GM23338 (cell line): ENCODE results near the gene GNS.

Experiments used
- CREB1 ChIP-seq: fragments of 250-450 bp; sonication (Bioruptor Pico); IDR thresholded peaks from 2 replicates; pipeline ENCODE4 v1.5.0; 2020; ENCODE audit warnings: low read depth, mild to moderate bottlenecking, moderate library complexity
- EZH2 ChIP-seq: fragments of 200-600 bp; sonication (generic); IDR thresholded peaks from one replicate; pipeline ENCODE4 v1.8.0; 2017; ENCODE audit warnings: antibody characterized with exemption, mild to moderate bottlenecking, low read depth; ENCODE audit not compliant: unreplicated experiment
- EZH2phosphoT487 ChIP-seq: fragments of 200-600 bp; sonication (generic); IDR thresholded peaks from one replicate; pipeline ENCODE4 v1.8.1; 2018; ENCODE audit warnings: antibody characterized with exemption; ENCODE audit not compliant: unreplicated experiment
- JUNB ChIP-seq: IDR thresholded peaks from one replicate; pipeline ENCODE4 v1.6.1; 2016; ENCODE audit warnings: antibody characterized with exemption; ENCODE audit not compliant: unreplicated experiment
- NANOG ChIP-seq: IDR thresholded peaks from 2 replicates; pipeline ENCODE4 v1.6.1; 2016; ENCODE audit warnings: antibody characterized with exemption, borderline replicate concordance
- POLR2AphosphoS5 ChIP-seq: IDR thresholded peaks from 2 replicates; pipeline ENCODE4 v1.6.1; 2016; ENCODE audit warnings: antibody characterized with exemption, low read depth
- STAT1 ChIP-seq: IDR thresholded peaks from one replicate; pipeline ENCODE4 v1.6.1; 2016; ENCODE audit warnings: antibody characterized with exemption; ENCODE audit not compliant: unreplicated experiment
- ZNF331 ChIP-seq: fragments of 250-450 bp; sonication (Bioruptor Pico); IDR thresholded peaks from 2 replicates; pipeline ENCODE4 v1.5.0; 2020; ENCODE audit warnings: low read depth, mild to moderate bottlenecking, moderate library complexity
- TF ChIP-seq, protein P1 (sequence below), 2 experiments: fragments of 200-600 bp in 1 of 2; sonication (generic) in 1 of 2; conservative IDR thresholded peaks; 2 replicates each; pipeline versions ENCODE4 v1.5.1 to v1.6.1; 2016 to 2017; ENCODE audit warnings: antibody characterized with exemption in 2 of 2, low read depth in 2 of 2, mild to moderate bottlenecking in 2 of 2, moderate library complexity in 1 of 2
- TF ChIP-seq, protein P2 (sequence below): IDR thresholded peaks from one replicate; pipeline ENCODE4 v1.6.1; 2018; ENCODE audit warnings: antibody characterized with exemption; ENCODE audit not compliant: unreplicated experiment
- TF ChIP-seq, protein P3 (sequence below): fragments of 250-450 bp; sonication (Bioruptor Pico); IDR thresholded peaks from 2 replicates; pipeline ENCODE4 v1.5.0; 2020; ENCODE audit warnings: mild to moderate bottlenecking, moderate library complexity

DNA sequence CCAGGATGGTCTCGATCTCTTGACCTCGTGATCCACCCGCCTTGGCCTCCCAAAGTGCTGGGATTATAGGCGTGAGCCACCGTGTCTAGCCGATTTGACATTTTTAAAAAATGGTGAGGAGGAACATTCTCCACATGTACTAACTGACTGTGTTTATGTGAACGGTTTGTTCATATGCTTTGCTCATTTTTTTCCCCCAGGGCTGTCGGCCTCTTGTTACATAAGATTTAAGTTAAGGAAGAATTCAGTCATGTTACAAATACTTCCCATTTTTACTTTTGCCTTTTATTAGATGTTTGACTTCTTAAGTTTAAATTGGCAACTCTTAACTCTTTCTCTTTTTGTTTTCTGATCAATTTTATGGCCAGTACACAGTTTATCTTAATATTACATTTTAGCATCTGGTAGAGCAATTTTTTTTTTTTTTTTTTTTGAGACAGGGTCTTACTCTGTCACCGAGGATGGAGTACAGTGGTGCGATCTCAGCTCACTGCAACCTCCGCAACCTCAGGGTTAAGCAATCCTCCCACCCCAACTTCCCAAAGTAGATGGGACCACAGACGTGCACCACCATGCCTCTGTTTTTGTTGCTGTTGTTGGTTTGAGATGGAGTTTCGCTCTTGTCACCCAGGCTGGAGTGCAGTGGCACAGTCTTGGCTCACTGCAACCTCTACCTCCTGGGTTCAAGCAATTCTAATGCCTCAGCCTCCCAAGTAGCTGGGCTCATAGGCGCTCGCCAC, 9.6 kb downstream of the GNS start:
- TF ChIP-seq, protein P1, sequence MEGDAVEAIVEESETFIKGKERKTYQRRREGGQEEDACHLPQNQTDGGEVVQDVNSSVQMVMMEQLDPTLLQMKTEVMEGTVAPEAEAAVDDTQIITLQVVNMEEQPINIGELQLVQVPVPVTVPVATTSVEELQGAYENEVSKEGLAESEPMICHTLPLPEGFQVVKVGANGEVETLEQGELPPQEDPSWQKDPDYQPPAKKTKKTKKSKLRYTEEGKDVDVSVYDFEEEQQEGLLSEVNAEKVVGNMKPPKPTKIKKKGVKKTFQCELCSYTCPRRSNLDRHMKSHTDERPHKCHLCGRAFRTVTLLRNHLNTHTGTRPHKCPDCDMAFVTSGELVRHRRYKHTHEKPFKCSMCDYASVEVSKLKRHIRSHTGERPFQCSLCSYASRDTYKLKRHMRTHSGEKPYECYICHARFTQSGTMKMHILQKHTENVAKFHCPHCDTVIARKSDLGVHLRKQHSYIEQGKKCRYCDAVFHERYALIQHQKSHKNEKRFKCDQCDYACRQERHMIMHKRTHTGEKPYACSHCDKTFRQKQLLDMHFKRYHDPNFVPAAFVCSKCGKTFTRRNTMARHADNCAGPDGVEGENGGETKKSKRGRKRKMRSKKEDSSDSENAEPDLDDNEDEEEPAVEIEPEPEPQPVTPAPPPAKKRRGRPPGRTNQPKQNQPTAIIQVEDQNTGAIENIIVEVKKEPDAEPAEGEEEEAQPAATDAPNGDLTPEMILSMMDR (conservative IDR thresholded peaks at IDR 0.05; ENCODE audit: low read depth in 2 of 2), result no peak
- no peak for TF ChIP-seq POLR2AphosphoS5
- no peak for TF ChIP-seq EZH2
- no peak for TF ChIP-seq EZH2phosphoT487
- TF ChIP-seq, protein P2, sequence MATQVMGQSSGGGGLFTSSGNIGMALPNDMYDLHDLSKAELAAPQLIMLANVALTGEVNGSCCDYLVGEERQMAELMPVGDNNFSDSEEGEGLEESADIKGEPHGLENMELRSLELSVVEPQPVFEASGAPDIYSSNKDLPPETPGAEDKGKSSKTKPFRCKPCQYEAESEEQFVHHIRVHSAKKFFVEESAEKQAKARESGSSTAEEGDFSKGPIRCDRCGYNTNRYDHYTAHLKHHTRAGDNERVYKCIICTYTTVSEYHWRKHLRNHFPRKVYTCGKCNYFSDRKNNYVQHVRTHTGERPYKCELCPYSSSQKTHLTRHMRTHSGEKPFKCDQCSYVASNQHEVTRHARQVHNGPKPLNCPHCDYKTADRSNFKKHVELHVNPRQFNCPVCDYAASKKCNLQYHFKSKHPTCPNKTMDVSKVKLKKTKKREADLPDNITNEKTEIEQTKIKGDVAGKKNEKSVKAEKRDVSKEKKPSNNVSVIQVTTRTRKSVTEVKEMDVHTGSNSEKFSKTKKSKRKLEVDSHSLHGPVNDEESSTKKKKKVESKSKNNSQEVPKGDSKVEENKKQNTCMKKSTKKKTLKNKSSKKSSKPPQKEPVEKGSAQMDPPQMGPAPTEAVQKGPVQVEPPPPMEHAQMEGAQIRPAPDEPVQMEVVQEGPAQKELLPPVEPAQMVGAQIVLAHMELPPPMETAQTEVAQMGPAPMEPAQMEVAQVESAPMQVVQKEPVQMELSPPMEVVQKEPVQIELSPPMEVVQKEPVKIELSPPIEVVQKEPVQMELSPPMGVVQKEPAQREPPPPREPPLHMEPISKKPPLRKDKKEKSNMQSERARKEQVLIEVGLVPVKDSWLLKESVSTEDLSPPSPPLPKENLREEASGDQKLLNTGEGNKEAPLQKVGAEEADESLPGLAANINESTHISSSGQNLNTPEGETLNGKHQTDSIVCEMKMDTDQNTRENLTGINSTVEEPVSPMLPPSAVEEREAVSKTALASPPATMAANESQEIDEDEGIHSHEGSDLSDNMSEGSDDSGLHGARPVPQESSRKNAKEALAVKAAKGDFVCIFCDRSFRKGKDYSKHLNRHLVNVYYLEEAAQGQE, result no peak
- no peak for TF ChIP-seq ZNF331 (CRISPR knock-in tag)
- no peak for TF ChIP-seq JUNB
- no peak for TF ChIP-seq STAT1
- no peak for TF ChIP-seq CREB1 (CRISPR knock-in tag)
- TF ChIP-seq, protein P3, sequence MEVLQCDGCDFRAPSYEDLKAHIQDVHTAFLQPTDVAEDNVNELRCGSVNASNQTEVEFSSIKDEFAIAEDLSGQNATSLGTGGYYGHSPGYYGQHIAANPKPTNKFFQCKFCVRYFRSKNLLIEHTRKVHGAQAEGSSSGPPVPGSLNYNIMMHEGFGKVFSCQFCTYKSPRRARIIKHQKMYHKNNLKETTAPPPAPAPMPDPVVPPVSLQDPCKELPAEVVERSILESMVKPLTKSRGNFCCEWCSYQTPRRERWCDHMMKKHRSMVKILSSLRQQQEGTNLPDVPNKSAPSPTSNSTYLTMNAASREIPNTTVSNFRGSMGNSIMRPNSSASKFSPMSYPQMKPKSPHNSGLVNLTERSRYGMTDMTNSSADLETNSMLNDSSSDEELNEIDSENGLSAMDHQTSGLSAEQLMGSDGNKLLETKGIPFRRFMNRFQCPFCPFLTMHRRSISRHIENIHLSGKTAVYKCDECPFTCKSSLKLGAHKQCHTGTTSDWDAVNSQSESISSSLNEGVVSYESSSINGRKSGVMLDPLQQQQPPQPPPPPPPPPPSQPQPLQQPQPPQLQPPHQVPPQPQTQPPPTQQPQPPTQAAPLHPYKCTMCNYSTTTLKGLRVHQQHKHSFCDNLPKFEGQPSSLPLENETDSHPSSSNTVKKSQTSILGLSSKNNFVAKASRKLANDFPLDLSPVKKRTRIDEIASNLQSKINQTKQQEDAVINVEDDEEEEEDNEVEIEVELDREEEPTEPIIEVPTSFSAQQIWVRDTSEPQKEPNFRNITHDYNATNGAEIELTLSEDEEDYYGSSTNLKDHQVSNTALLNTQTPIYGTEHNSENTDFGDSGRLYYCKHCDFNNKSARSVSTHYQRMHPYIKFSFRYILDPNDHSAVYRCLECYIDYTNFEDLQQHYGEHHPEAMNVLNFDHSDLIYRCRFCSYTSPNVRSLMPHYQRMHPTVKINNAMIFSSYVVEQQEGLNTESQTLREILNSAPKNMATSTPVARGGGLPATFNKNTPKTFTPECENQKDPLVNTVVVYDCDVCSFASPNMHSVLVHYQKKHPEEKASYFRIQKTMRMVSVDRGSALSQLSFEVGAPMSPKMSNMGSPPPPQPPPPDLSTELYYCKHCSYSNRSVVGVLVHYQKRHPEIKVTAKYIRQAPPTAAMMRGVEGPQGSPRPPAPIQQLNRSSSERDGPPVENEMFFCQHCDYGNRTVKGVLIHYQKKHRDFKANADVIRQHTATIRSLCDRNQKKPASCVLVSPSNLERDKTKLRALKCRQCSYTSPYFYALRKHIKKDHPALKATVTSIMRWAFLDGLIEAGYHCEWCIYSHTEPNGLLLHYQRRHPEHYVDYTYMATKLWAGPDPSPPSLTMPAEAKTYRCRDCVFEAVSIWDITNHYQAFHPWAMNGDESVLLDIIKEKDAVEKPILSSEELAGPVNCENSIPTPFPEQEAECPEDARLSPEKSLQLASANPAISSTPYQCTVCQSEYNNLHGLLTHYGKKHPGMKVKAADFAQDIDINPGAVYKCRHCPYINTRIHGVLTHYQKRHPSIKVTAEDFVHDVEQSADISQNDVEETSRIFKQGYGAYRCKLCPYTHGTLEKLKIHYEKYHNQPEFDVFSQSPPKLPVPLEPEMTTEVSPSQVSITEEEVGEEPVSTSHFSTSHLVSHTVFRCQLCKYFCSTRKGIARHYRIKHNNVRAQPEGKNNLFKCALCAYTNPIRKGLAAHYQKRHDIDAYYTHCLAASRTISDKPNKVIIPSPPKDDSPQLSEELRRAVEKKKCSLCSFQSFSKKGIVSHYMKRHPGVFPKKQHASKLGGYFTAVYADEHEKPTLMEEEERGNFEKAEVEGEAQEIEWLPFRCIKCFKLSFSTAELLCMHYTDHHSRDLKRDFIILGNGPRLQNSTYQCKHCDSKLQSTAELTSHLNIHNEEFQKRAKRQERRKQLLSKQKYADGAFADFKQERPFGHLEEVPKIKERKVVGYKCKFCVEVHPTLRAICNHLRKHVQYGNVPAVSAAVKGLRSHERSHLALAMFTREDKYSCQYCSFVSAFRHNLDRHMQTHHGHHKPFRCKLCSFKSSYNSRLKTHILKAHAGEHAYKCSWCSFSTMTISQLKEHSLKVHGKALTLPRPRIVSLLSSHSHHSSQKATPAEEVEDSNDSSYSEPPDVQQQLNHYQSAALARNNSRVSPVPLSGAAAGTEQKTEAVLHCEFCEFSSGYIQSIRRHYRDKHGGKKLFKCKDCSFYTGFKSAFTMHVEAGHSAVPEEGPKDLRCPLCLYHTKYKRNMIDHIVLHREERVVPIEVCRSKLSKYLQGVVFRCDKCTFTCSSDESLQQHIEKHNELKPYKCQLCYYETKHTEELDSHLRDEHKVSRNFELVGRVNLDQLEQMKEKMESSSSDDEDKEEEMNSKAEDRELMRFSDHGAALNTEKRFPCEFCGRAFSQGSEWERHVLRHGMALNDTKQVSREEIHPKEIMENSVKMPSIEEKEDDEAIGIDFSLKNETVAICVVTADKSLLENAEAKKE (CRISPR knock-in tag), result no peak
- TF ChIP-seq NANOG, result no peak
